ENCODE data around the gene AFF1.

AFF1 gene

GRCh38 chr4:87017580-87018342 is 83.0 kb downstream of the AFF1 start:
- no peaks in the 10 kb centered on the region for H3K9me3 ChIP-seq (ENCODE audit: control insufficient read depth, insufficient read depth, low read length)
- no peak overlapping the region for H3K9ac ChIP-seq (ENCODE audit: low read depth, low read length)
- H3K4me1 ChIP-seq (ENCODE audit: control insufficient read depth, insufficient read depth, low read length), result peaks cover 46% of the 10 kb centered on the region
- H3K36me3 ChIP-seq (ENCODE audit: control insufficient read depth, insufficient read depth, low read length), result no peaks in the 10 kb centered on the region
- no peak overlapping the region for H3K27ac ChIP-seq (ENCODE audit: low read depth, low read length)
- H3K4me3 ChIP-seq (ENCODE audit: low read depth, low read length), result no peak overlapping the region
- H3K27me3 ChIP-seq (ENCODE audit: control insufficient read depth, insufficient read depth, low read length), result no peaks in the 10 kb centered on the region

DNA sequence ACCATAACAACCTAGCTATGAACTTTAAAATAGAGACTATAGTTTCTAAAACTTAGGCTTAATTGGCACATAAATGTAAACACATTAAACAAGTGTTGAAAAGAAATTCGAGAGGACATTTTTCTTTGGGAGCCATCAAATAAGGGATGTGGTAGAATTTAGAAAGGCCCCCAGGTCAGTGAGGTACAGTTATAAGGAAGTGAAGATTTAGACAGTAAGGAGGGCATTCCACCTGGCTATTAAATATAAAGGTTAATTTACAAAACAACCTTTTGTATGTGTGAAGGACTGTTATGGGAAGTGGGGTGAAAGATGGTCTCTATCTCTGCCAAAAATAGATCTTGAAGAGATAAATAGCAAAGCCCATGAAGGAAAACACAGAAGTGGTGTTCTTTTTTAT is 83.9 kb downstream of the AFF1 start:
- Histone ChIP-seq H3K9ac (ENCODE audit: low read depth, low read length) (no peak overlapping the region), H3K4me3 (ENCODE audit: low read depth, low read length) (no peak overlapping the region), H3K4me1 (ENCODE audit: control insufficient read depth, insufficient read depth, low read length) (peaks cover 42% of the 10 kb centered on the region), H3K27me3 (ENCODE audit: control insufficient read depth, insufficient read depth, low read length) (no peaks in the 10 kb centered on the region), H3K27ac (ENCODE audit: low read depth, low read length) (no peak overlapping the region), H3K9me3 (ENCODE audit: control insufficient read depth, insufficient read depth, low read length) (no peaks in the 10 kb centered on the region), H3K36me3 (ENCODE audit: control insufficient read depth, insufficient read depth, low read length) (no peaks in the 10 kb centered on the region)

- Histone ChIP-seq H3K4me3 (ENCODE audit: low read depth, low read length) (no peak overlapping the region), H3K9ac (ENCODE audit: low read depth, low read length) (no peak overlapping the region), H3K27me3 (ENCODE audit: control insufficient read depth, insufficient read depth, low read length) (no peaks in the 10 kb centered on the region), H3K4me1 (ENCODE audit: control insufficient read depth, insufficient read depth, low read length) (peaks cover 42% of the 10 kb centered on the region), H3K27ac (ENCODE audit: low read depth, low read length) (no peak overlapping the region), H3K36me3 (ENCODE audit: control insufficient read depth, insufficient read depth, low read length) (no peaks in the 10 kb centered on the region), H3K9me3 (ENCODE audit: control insufficient read depth, insufficient read depth, low read length) (no peaks in the 10 kb centered on the region)
Observed at GRCh38 chr4:87019246-87019791, 84.5 kb downstream of the AFF1 start.

DNA sequence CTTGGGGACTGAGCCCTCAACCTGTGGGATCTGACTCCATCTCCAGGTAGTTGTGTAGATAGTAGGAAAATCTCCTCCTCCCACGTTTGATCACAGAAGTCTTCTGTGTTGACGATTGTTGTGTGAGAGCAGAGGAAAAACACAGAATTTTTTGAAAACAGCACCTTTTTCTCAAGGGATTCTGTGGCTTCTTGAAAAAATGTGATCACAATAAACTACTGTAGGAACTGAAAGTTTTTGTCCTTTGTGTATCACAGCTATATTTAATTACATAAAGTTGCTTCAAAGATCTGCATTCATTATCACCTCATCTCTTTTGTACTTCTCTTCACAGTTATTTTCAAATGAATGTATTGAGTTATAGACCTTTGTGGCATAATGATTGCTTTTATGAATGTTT is 85.1 kb downstream of the AFF1 start:
- H3K9ac ChIP-seq (ENCODE audit: low read depth, low read length), result no peak overlapping the region
- peaks cover 37% of the 10 kb centered on the region for H3K4me1 ChIP-seq (ENCODE audit: control insufficient read depth, insufficient read depth, low read length)
- no peak overlapping the region for H3K27ac ChIP-seq (ENCODE audit: low read depth, low read length)
- no peaks in the 10 kb centered on the region for H3K27me3 ChIP-seq (ENCODE audit: control insufficient read depth, insufficient read depth, low read length)
- H3K36me3 ChIP-seq (ENCODE audit: control insufficient read depth, insufficient read depth, low read length), result no peaks in the 10 kb centered on the region
- no peak overlapping the region for H3K4me3 ChIP-seq (ENCODE audit: low read depth, low read length)
- no peaks in the 10 kb centered on the region for H3K9me3 ChIP-seq (ENCODE audit: control insufficient read depth, insufficient read depth, low read length)

DNA sequence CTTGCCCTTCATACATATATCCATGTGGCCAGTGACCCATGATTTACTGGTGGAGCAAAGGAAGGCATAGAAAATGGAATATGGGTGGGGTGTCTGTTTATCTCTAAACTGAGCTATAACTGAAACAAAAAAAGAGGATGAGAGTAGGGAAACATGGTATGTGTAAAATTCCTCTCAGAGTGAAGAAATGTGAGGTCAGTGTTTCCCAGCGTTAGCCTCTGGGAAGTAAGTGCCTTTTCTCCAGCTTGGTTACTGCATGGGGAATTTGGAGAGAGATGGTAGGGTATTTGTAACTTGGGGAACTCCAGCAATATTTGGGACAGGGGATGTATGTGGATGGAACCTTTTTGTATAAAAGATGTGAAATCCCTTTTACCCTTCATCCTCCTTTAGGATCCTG is 89.4 kb downstream of the AFF1 start:
- Histone ChIP-seq H3K27me3 (ENCODE audit: control insufficient read depth, insufficient read depth, low read length) (no peaks in the 10 kb centered on the region), H3K9ac (ENCODE audit: low read depth, low read length) (no peak overlapping the region), H3K36me3 (ENCODE audit: control insufficient read depth, insufficient read depth, low read length) (no peaks in the 10 kb centered on the region), H3K27ac (ENCODE audit: low read depth, low read length) (no peak overlapping the region), H3K4me3 (ENCODE audit: low read depth, low read length) (no peak overlapping the region), H3K4me1 (ENCODE audit: control insufficient read depth, insufficient read depth, low read length) (peaks cover 32% of the 10 kb centered on the region), H3K9me3 (ENCODE audit: control insufficient read depth, insufficient read depth, low read length) (no peaks in the 10 kb centered on the region)

DNA sequence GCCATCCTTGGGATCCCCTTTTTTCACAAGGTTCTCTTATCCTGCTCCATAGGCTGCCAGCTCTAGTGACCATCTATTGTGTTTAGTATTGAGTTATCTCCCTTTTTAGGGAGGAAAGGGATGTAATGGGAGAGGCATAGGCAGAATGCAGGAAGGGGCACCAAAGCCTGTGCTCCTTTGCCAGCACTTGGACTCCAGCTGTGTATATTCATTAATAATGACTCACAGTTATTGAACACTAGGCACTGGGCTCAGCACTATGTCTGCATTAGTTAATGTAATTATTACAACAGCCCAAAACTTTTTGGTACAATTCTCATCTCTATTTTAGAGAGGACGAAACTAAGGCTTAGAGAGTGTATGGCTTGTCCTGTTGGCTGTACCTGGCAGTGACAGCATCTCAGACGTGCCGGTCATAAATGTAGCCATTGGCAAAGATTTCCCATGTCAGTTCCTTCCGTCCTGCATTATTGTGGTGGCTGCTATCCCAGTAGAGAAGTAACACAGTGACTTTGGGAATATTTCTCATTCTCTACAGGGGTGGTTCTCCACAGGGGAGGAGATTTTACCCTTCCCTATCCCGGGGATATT is 90.3 kb downstream of the AFF1 start:
- no peak overlapping the region for H3K27ac ChIP-seq (ENCODE audit: low read depth, low read length)
- no peaks in the 10 kb centered on the region for H3K9me3 ChIP-seq (ENCODE audit: control insufficient read depth, insufficient read depth, low read length)
- H3K4me3 ChIP-seq (ENCODE audit: low read depth, low read length), result no peak overlapping the region
- no peak overlapping the region for H3K9ac ChIP-seq (ENCODE audit: low read depth, low read length)
- H3K36me3 ChIP-seq (ENCODE audit: control insufficient read depth, insufficient read depth, low read length), result no peaks in the 10 kb centered on the region
- no peaks in the 10 kb centered on the region for H3K27me3 ChIP-seq (ENCODE audit: control insufficient read depth, insufficient read depth, low read length)
- peaks cover 41% of the 10 kb centered on the region for H3K4me1 ChIP-seq (ENCODE audit: control insufficient read depth, insufficient read depth, low read length)

GRCh38 chr4:87025614-87026041 is 90.8 kb downstream of the AFF1 start:
- H3K36me3 ChIP-seq (ENCODE audit: control insufficient read depth, insufficient read depth, low read length), result no peaks in the 10 kb centered on the region
- no peaks in the 10 kb centered on the region for H3K27me3 ChIP-seq (ENCODE audit: control insufficient read depth, insufficient read depth, low read length)
- H3K9ac ChIP-seq (ENCODE audit: low read depth, low read length), result no peak overlapping the region
- H3K4me3 ChIP-seq (ENCODE audit: low read depth, low read length), result no peak overlapping the region
- no peaks in the 10 kb centered on the region for H3K9me3 ChIP-seq (ENCODE audit: control insufficient read depth, insufficient read depth, low read length)
- H3K27ac ChIP-seq (ENCODE audit: low read depth, low read length), result no peak overlapping the region
- H3K4me1 ChIP-seq (ENCODE audit: control insufficient read depth, insufficient read depth, low read length), result peaks cover 46% of the 10 kb centered on the region

- Histone ChIP-seq H3K36me3 (ENCODE audit: control insufficient read depth, insufficient read depth, low read length) (no peaks in the 10 kb centered on the region), H3K9me3 (ENCODE audit: control insufficient read depth, insufficient read depth, low read length) (no peaks in the 10 kb centered on the region), H3K4me1 (ENCODE audit: control insufficient read depth, insufficient read depth, low read length) (peaks cover 59% of the 10 kb centered on the region), H3K27me3 (ENCODE audit: control insufficient read depth, insufficient read depth, low read length) (no peaks in the 10 kb centered on the region), H3K27ac (ENCODE audit: low read depth, low read length) (peak overlapping the region; percentile 24), H3K9ac (ENCODE audit: low read depth, low read length) (no peak overlapping the region), H3K4me3 (ENCODE audit: low read depth, low read length) (no peak overlapping the region)
Observed at GRCh38 chr4:87026800-87027495, 92.1 kb downstream of the AFF1 start.

- H3K27me3 ChIP-seq (ENCODE audit: control insufficient read depth, insufficient read depth, low read length), result no peaks in the 10 kb centered on the region
- no peaks in the 10 kb centered on the region for H3K36me3 ChIP-seq (ENCODE audit: control insufficient read depth, insufficient read depth, low read length)
- H3K9ac ChIP-seq (ENCODE audit: low read depth, low read length), result no peak overlapping the region
- no peaks in the 10 kb centered on the region for H3K9me3 ChIP-seq (ENCODE audit: control insufficient read depth, insufficient read depth, low read length)
- H3K4me3 ChIP-seq (ENCODE audit: low read depth, low read length), result no peak overlapping the region
- no peak overlapping the region for H3K27ac ChIP-seq (ENCODE audit: low read depth, low read length)
- peaks cover 72% of the 10 kb centered on the region for H3K4me1 ChIP-seq (ENCODE audit: control insufficient read depth, insufficient read depth, low read length)
Observed at GRCh38 chr4:87029356-87029755, 94.5 kb downstream of the AFF1 start.

- Histone ChIP-seq H3K9me3 (ENCODE audit: control insufficient read depth, insufficient read depth, low read length) (no peaks in the 10 kb centered on the region), H3K27me3 (ENCODE audit: control insufficient read depth, insufficient read depth, low read length) (no peaks in the 10 kb centered on the region), H3K36me3 (ENCODE audit: control insufficient read depth, insufficient read depth, low read length) (no peaks in the 10 kb centered on the region), H3K4me1 (ENCODE audit: control insufficient read depth, insufficient read depth, low read length) (peaks cover 76% of the 10 kb centered on the region), H3K4me3 (ENCODE audit: low read depth, low read length) (no peak overlapping the region), H3K9ac (ENCODE audit: low read depth, low read length) (no peak overlapping the region), H3K27ac (ENCODE audit: low read depth, low read length) (peak overlapping the region; percentile 85)
Observed at GRCh38 chr4:87030124-87030523, 95.3 kb downstream of the AFF1 start.

Data from HUES48 (cell line).